C1 segment of cervical spinal cord (tissue), 14 donors: ENCODE data around the gene SMG5.
A peak's percentile ranks its signal among the peaks of the same experiment; 100 is the strongest.
"Not testable (repeated sequence)": the region's sequence is repeated elsewhere in the genome, so short reads cannot be mapped to it uniquely, and the experiment has no call there.

ENCODE experiments used
- DNase-seq, 14 donors: peaks; one replicate each; lab custom pipeline; 2025; lab: John Stamatoyannopoulos, UW

Gene SMG5, protein sequence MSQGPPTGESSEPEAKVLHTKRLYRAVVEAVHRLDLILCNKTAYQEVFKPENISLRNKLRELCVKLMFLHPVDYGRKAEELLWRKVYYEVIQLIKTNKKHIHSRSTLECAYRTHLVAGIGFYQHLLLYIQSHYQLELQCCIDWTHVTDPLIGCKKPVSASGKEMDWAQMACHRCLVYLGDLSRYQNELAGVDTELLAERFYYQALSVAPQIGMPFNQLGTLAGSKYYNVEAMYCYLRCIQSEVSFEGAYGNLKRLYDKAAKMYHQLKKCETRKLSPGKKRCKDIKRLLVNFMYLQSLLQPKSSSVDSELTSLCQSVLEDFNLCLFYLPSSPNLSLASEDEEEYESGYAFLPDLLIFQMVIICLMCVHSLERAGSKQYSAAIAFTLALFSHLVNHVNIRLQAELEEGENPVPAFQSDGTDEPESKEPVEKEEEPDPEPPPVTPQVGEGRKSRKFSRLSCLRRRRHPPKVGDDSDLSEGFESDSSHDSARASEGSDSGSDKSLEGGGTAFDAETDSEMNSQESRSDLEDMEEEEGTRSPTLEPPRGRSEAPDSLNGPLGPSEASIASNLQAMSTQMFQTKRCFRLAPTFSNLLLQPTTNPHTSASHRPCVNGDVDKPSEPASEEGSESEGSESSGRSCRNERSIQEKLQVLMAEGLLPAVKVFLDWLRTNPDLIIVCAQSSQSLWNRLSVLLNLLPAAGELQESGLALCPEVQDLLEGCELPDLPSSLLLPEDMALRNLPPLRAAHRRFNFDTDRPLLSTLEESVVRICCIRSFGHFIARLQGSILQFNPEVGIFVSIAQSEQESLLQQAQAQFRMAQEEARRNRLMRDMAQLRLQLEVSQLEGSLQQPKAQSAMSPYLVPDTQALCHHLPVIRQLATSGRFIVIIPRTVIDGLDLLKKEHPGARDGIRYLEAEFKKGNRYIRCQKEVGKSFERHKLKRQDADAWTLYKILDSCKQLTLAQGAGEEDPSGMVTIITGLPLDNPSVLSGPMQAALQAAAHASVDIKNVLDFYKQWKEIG

DNA sequence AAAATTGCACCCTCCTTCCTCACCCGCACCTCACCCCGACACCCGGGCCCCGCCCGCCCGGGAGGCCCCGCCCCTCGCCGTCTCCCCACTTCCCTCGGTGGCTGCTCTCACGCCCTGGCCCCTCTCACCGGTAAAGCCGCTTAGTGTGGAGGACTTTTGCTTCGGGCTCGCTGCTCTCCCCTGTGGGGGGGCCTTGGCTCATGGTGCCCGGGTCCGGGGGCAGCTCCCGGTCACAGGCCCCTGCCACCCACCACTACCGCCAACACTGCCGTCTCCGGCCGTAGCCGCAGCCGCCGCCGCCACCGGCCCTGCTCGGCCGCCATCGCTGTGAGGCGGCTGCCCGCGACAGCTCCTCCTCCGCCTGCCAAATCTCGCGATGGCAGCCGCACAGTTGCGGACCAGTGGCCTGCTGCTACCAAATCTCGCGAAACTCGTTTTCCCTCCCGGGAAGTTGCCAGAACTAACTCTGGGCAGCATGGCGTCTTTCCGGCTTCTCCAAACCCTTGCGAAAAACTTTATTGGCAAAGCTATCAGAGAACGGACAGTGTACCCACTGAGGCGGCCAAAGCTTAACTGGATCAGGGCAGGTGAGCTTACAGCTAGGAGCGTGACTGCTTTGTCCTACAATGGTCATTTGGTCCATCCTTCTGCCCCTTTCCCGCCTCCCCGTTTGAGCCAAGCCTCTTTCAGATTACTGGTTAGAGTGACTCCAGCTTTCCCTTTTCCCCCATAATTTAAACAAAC, at the start of gene SMG5:
Gene SMG5 (minus strand): TSS at position 347 of the 744 bp plus-strand sequence. CDS start 145 bp downstream, at position 202.
- peak; percentile 52 to 95 (median 89) for DNase-seq

DNA sequence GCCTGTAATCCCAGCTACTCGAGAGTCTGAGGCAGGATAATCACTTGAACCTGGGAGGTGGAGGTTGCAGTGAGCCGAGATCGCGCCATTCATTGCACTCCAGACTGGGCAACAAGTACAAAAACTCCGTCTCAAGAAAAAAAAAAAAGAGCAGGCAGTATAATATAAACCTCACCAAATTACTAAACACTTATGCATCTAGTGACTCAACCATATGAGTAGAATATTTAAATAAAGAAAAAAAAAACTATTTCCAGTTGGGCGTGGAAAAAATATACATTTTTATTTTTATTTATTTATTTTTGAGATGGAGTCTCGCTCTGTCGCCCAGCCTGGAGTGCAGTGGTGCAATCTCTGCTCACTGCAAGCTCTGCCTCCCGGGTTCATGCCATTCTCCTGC, 40.6 kb upstream of the SMG5 start:
- DNase-seq, result not testable (repeated sequence)

DNA sequence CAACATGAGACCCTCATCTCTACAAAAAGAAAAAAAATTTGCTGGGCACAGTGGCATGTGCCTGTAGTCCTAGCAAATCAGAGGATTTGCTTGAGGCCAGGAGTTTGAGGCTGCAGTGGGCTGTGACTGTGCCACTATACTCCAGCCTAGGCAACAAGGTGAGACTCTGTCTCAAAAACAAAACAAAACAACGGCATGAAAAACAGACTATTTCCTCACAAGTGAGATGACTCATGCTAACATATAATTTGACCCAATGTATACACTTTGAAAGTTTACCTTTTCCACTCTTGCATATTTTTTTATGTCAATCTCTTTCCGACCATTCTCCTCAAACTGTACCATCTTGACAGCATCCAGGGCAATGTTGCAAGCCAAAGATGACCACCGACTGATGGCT, 37.9 kb upstream of the SMG5 start:
- DNase-seq, result no peak

DNA sequence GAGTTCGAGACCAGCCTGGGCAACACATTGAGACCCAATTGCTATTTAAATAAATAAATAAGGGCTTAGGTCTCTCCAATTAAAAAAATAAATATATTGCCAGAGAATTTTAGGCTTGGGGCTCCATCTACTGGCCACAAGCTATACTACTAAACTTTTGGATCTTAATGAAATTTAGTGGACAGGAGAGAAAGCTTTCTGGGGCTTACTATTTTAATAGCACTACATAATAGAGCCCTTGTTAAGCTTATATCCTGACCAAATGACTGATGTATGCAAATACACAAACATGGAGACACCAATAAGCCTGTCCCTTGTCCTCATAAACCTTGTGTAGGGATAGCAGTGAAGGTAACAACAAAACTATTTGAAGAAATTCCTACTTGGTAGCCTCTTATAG, 37.0 kb upstream of the SMG5 start:
- DNase-seq, result no peak

DNA sequence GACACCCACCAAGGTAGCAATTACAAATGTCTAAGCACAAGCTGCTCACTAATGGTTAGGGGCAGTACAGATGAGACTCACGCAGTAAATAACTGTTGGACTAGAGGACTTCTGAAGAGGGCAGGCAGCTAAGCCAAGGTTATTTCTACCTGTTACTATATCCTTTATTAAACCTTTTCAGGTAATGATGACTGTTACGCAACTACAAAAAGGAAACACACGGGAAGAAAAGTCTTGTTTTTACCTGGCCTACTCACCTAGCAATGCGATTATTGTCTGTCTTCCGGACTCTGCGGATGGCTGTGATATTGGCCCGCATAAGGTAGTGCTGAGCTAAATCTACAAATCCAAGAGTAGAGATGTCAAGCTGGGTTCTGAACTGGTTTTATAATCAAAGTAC, 34.3 kb upstream of the SMG5 start:
- no peak for DNase-seq

DNA sequence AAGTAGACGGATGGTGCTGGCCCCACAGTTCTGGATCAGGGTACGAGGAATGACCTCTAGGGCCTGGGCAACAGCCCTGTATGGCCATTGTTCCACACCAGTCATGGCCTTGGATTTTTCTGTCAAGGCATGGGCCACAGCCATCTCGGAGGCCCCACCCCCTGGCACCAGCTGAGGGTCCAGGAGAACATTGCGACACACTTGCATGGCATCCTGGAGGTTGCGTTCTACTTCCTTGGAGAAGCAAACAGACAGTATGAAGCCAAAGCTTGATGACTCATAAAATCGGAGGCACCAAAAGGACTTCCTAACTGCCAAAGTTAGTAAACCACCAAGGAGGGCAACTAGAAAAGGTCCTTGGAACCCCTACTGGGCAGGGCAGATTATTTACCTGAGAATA, 28.3 kb upstream of the SMG5 start:
- DNase-seq, result peak in 1 of 14 donors; percentile 46

DNA sequence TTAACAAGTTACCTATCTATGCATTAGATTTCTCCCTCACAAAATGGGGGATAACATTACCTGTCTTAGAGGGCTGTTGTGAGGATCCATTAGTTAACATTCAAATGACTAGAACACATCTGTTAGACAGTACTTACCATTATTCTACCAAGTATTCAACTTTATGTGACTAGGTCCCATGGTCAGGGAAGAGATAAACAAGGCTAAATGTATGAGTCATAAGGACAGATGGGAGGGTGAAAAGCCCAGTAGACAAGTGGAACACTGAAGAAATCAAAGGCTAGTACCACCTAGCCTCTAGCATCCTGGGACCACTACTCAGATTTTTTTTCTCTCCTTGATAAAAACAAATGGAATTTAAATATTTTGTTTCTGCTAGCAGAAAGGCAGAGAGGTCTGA, 25.5 kb upstream of the SMG5 start:
- no peak for DNase-seq

DNA sequence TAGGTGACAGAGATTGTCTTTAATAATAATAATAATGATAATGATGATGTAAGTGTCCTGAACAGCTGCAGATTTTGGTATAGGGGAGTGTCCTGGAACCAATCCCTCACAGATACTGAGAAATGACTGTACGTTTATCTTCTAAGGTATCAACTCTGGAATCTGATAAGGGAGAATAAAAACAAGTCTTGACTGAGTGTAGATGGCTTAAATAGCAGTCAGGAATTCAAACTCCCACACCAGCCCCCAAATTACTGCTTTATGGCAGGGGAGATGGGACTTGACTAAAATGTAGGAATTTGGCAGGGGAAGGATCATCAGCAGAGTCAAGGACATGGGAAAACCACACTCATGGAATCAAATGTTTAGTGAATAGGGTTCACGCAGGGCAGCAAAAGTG, 22.6 kb upstream of the SMG5 start:
- no peak for DNase-seq

DNA sequence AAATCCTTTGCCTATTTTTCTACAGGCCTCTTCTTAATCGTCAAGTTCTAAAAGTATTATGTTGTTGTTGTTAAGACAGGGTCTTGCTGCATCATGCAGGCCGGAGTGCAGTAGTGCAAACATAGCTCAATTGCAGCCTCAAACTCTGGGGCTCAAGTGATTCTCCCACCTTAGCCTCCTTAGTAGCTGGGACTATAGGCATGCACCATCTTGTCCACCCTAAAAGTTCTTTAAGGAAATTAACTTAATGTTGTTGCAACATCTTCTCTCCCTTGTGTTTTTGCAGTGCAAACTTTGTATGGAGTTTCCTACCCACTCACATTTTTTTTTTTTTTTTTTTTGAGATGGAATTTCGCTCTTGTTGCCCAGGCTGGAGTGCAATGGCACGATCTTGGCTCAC, 20.6 kb upstream of the SMG5 start:
- no peak for DNase-seq

DNA sequence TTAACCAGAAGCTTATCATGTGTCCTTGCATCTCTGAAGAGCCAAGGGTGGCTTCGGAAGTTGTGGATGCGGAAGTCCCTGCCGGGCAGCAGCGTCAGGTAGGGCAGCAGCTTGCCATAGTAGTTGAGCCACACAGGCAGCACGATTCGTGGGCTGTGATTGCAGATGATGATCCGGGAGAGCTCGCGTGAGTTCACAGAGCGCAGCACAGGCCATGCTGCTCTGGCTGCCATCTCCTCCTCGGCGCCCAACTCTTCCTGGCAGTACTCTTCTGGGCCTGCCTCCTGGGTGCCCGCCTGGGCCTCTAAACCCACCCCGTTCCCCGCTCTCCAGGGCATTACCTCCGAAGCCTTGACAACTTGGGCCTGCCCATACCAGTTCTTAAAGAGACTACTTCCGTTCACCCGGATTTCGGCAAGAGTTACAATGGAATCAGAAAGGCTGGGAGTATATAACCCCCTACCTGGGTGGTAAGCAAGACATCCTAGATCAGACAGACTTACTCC, 16.3 kb upstream of the SMG5 start, which contains the start of gene VHLL:
Gene VHLL (minus strand): TSS at position 456 of the 506 bp plus-strand sequence. CDS start 118 bp downstream, at position 338.
- no peak for DNase-seq

DNA sequence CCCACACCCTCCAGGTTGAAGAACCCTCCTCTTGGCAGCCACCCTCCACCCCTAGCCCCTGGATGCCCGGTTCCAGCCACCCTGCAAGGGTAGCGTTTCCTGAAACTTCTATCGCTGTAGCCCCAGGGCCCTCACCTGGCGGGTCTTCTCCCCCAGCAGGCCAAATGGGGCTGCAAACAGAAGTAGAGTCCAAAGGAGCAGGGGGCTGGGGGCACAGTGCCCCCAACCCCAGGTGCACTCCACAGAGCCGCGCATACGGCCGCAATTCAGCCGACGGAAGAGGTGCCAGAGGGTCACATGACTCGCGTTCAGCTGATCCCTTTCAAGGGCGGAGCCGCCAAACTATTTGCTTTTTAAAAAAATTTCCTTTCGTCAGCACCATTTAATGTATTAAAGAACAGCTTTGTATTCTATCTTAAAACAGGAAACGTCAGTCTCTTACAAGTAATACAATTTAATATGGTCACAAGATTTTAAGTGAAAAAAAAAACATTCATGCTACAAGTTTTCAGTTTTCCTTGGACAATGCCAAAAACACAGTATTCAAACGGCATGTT, 12.8 kb upstream of the SMG5 start, which contains the start of gene GLMP:
Gene GLMP (minus strand): TSS at position 289 of the 557 bp plus-strand sequence. CDS start 34 bp downstream, at position 255.
- DNase-seq, result peak in 10 of 14 donors; percentile 13 to 46 (median 28)

DNA sequence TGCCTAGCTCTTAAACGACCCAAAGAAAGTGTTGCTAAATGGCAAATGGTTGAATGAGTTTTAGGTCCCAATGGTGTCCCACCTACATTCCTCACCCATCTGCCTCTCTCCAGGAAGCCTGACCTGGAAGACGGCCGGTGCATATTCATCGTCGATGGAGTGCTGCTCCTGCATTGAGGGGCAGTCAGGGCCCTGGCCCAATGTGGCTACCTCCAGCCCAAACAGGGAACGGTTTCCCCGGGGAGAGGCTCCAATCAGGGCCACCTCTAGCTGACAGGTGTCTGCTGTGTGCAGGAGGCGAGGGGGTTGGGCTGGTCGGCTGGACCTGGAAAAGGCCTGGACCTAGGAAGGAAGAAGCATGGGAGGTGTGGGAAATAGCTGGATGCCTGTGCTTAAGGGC, 11.3 kb upstream of the SMG5 start:
- DNase-seq, result no peak

DNA sequence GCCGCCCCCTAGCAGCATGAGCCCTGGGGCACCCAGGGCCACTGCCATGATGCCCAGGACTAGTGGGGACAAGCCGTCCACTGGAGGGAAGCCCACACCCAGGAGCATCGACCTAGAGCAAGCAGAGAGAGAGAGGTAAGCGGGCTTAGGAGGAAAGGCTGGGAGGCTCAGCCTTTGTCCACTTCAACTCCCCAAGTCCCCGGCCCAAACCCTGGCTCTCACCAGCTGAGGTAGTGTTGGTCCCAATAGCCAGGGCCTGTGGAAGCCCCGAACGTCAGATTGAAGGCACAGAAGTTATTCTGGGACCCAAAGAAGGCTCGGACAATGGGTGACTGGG, 10.4 kb upstream of the SMG5 start:
- DNase-seq, result no peak

DNA sequence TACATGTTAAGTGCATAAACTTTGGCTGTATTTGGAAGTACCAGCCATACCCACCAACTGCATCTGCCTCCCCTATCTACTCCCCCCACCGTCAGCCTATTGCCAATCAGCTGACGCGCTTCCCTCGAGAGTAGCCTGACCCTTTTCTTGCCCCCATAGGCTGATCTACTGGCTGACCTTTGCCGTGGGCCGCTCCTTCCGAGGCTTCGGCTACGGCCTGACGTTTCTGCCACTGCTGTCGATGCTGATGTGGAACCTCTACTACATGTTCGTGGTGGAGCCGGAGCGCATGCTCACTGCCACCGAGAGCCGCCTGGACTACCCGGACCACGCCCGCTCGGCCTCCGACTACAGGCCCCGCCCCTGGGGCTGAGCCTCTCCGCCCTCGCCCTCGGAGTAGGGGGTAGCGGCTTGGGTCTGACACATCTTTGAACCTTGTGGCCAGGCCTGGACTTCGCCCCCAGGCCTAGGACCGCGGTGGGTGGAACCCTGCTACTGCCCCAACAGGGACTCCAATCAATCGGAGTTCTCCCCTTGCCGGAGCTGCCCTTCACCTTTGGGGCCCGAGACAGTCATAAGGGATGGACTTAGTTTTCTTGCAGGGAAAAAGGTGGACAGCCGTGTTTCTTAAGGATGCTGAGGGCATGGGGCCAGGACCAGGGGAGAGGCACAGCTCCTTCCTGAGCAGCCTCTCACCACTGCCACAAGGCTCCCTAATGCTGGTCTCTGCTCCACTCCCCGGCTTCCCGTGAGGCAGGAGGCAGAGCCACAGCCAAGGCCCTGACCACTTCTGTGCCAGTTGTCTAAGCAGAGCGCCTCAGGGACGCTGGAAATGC, 8.8 kb upstream of the SMG5 start:
- DNase-seq, result peak; percentile 18 to 83 (median 68)

DNA sequence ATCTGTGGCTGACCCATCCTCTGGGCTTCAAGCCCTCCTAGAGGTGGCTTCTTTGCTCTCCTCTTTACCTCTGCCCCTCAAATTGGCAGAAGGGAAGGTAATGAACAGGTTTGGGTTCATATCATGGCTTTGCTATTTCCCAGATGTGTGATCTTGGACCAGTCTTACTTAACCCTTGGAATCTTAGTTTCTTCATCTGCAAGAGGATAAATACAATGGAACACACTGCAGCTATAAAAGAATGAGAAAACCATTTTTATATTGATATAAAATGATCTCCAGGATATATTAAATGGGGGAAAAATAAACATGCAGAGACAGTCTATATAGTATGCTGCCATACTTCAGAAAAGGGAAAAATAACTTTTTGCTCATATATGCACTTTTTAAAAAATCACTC, 7.2 kb upstream of the SMG5 start:
- DNase-seq, result no peak

DNA sequence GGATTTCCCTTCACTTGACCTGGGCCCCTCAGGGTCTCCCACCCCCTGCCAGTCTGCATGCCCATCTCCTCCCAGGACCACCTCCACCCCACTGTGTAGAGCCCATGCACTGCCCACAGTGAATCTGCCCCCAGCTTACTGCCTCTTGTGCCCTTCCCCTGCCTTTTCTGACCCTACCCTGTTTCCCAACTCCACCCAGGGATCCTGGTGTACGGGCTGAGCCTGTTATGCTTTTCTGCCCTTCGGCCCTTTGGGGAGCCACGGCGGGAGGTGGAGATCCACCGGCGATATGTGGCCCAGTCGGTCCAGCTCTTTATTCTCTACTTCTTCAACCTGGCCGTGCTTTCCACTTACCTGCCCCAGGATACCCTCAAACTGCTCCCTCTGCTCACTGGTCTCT, 3.4 kb upstream of the SMG5 start:
- DNase-seq, result no peak

DNA sequence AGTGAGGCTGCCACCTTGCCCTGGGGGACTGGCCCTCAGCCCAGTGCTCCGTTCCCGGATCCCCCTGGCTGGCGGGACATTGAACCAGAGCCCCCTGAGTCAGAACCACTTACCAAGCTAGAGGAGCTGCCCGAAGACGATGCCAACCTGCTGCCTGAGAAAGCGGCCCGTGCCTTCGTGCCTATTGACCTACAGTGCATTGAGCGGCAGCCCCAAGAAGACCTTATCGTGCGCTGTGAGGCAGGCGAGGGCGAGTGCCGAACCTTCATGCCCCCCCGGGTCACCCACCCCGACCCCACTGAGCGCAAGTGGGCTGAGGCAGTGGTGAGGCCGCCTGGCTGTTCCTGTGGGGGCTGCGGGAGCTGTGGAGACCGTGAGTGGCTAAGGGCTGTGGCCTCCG, 2.8 kb upstream of the SMG5 start:
- no peak for DNase-seq

DNA sequence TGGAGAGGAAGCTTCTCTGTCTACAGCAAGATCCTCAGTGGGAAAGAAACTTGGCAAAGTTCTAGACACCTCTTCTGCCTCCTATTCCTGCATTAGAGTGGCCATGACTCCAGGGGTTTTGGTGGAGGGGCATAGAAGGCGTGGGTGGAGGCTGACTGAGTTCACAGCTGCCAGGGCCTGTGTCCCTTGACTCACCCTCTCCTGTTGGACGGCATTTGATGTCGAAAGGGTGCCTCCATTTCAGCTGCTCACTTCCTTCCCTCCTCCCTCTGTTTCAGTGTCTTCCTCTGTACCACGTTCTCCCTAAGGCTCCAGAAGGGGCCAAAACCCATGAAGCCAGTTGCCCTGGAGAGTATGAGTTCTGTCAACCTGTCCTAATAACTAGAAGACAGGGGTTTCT, 2.1 kb upstream of the SMG5 start:
- no peak for DNase-seq

DNA sequence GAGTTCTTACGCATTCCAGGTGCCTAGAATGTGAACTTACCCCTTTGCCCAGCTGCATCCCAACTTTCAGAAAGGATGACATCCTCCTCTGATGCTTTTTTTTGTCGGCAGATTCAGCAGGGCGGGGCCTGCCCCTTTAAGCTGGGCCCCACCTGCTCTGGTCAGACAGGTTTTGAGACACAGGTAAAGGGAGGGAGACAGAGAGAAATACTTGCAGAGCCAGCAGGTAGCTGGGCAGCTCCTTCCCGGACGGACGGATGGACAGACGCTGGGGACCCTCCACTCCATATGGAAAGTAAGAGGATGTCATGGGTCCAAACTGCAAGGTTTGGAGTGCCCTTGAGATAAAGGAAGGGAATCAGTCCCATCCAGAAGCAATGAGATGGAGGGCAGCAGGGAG, 1.5 kb upstream of the SMG5 start, which contains the start of gene TMEM79:
Gene TMEM79 (plus strand): TSS at position 214 of the 400 bp plus-strand sequence. CDS start 902 bp downstream, outside the sequence.
- DNase-seq, result no peak

DNA sequence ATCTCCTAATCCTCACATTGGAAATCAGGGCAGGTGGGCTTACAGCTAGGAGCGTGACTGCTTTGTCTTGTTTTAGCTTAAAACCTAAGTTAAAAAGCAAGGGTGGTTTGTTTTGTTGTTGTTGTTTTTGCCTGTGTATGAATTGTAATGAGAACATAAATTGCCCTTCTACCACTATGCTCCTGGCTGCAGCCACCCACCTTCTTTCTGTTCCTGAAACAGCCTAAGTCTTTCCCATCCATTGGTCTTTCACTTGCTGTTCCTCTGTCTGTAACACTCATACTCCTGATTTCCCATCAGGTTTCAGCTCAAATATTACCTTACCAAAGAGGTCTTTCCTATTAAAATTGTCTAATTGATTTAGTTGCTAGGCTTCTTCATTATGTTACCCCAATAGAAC, 896 bp upstream of the SMG5 start:
- DNase-seq, result no peak
